Middle frontal gyrus (tissue), 1 donor: ENCODE measurements around the gene FGFBP2.

Experiments used
- DNase-seq: peaks from one replicate; pipeline ENCODE4 v3.0.0-alpha.2; 2015; ENCODE audit warnings: low spot score; ENCODE audit errors: extremely low spot score

FGFBP2 gene

GRCh38 chr4:15963001-15963451, at the start of gene FGFBP2:
Gene FGFBP2, minus strand, starts transcription at chr4:15963175. Its CDS starts 46 bp downstream, at chr4:15963129.
- DNase-seq, result no peak

GRCh38 chr4:16011173-16011572, 48.2 kb upstream of the FGFBP2 start:
- DNase-seq, result no peak

GRCh38 chr4:16009153-16009552, 46.2 kb upstream of the FGFBP2 start:
- no peak for DNase-seq

- DNase-seq, result no peak
These were observed 44.6 kb upstream of the FGFBP2 start for GRCh38 chr4:16007471-16008095.

GRCh38 chr4:16006771-16007446, 43.9 kb upstream of the FGFBP2 start:
- no peak for DNase-seq

GRCh38 chr4:16005676-16006075, 42.7 kb upstream of the FGFBP2 start:
- DNase-seq, result no peak

GRCh38 chr4:16001484-16001858, 38.5 kb upstream of the FGFBP2 start:
- DNase-seq, result peak; percentile 41

- DNase-seq, result no peak
These were observed 37.9 kb upstream of the FGFBP2 start for GRCh38 chr4:16000708-16001483.

- DNase-seq, result no peak
These were observed 33.8 kb upstream of the FGFBP2 start for GRCh38 chr4:15996773-15997172.

GRCh38 chr4:15995826-15996225, 32.9 kb upstream of the FGFBP2 start:
- no peak for DNase-seq

- no peak for DNase-seq
These were observed 29.2 kb upstream of the FGFBP2 start for GRCh38 chr4:15992167-15992485.

- no peak for DNase-seq
These were observed 27.8 kb upstream of the FGFBP2 start for GRCh38 chr4:15990570-15991285.

GRCh38 chr4:15989424-15989823, 26.4 kb upstream of the FGFBP2 start:
- DNase-seq, result no peak

GRCh38 chr4:15988222-15988621, 25.2 kb upstream of the FGFBP2 start:
- DNase-seq, result no peak

GRCh38 chr4:15986907-15987306, 23.9 kb upstream of the FGFBP2 start:
- DNase-seq, result no peak

- DNase-seq, result no peak
These were observed 20.6 kb upstream of the FGFBP2 start for GRCh38 chr4:15983610-15984009.

GRCh38 chr4:15982842-15983524, 20.0 kb upstream of the FGFBP2 start:
- no peak for DNase-seq

GRCh38 chr4:15976456-15977447, 13.8 kb upstream of the FGFBP2 start:
- no peak for DNase-seq

- DNase-seq, result no peak
These were observed 8.3 kb upstream of the FGFBP2 start for GRCh38 chr4:15971068-15971801.
